ENCODE measurements around the gene NBPF3.
A peak's percentile ranks its signal among the peaks of the same experiment; 100 is the strongest.
"Not testable (repeated sequence)": the region's sequence is repeated elsewhere in the genome, so short reads cannot be mapped to it uniquely, and the experiment has no call there.

NBPF3 gene

GRCh38 chr1:21439721-21440629 is at the start of gene NBPF3:
NBPF3 (plus strand) TSS chr1:21440137; CDS start chr1:21445087, 4,950 bp downstream.
- peak within 1 kb of the TSS; percentile 40 for H3K4me3 ChIP-seq (ENCODE audit: low read depth, low read length)
- TF ChIP-seq CTCF (IDR thresholded peaks at IDR 0.05; ENCODE audit: borderline replicate concordance, insufficient read depth, low read depth, low read length): no peak

- H3K4me3 ChIP-seq (ENCODE audit: low read depth, low read length): no peak overlapping the region
- TF ChIP-seq CTCF (IDR thresholded peaks at IDR 0.05; ENCODE audit: borderline replicate concordance, insufficient read depth, low read depth, low read length): no peak
Observed at GRCh38 chr1:21391497-21391896, 48.4 kb upstream of the NBPF3 start.

GRCh38 chr1:21392587-21393263 is 47.2 kb upstream of the NBPF3 start:
- no peak overlapping the region for H3K4me3 ChIP-seq (ENCODE audit: low read depth, low read length)
- no peak for TF ChIP-seq CTCF (IDR thresholded peaks at IDR 0.05; ENCODE audit: borderline replicate concordance, insufficient read depth, low read depth, low read length)

GRCh38 chr1:21396516-21396915 is 43.4 kb upstream of the NBPF3 start:
- no peak overlapping the region for H3K4me3 ChIP-seq (ENCODE audit: low read depth, low read length)
- TF ChIP-seq CTCF (IDR thresholded peaks at IDR 0.05; ENCODE audit: borderline replicate concordance, insufficient read depth, low read depth, low read length): no peak

GRCh38 chr1:21397813-21398188 is 42.1 kb upstream of the NBPF3 start:
- no peak overlapping the region for H3K4me3 ChIP-seq (ENCODE audit: low read depth, low read length)
- no peak for TF ChIP-seq CTCF (IDR thresholded peaks at IDR 0.05; ENCODE audit: borderline replicate concordance, insufficient read depth, low read depth, low read length)

GRCh38 chr1:21401726-21402346 is 38.1 kb upstream of the NBPF3 start:
- H3K4me3 ChIP-seq (ENCODE audit: low read depth, low read length): not testable (repeated sequence)

GRCh38 chr1:21406659-21407058 is 33.3 kb upstream of the NBPF3 start:
- no peak for TF ChIP-seq CTCF (IDR thresholded peaks at IDR 0.05; ENCODE audit: borderline replicate concordance, insufficient read depth, low read depth, low read length)
- H3K4me3 ChIP-seq (ENCODE audit: low read depth, low read length): no peak overlapping the region

- not testable (repeated sequence) for H3K4me3 ChIP-seq (ENCODE audit: low read depth, low read length)
Observed at GRCh38 chr1:21409897-21410296, 30.0 kb upstream of the NBPF3 start.
